Left hindlimb (tissue), 1 donor: Measurements from ENCODE around the gene MEST.
A peak's percentile ranks its signal among the peaks of the same experiment; 100 is the strongest.
"Not testable (repeated sequence)": the region's sequence is repeated elsewhere in the genome, so short reads cannot be mapped to it uniquely, and the experiment has no call there.

Experiments used
- DNase-seq: peaks from one replicate; pipeline ENCODE4 v3.0.0-alpha.2; 2018

MEST gene

GRCh38 chr7:130491841-130492522, at the start of gene MEST:
TSS of gene MEST (plus strand) at chr7:130492085. CDS start at chr7:130492314, 229 bp downstream.
- DNase-seq: peak; percentile 86

- DNase-seq: no peak
Observed at GRCh38 chr7:130442601-130443000, 49.3 kb upstream of the MEST start.

GRCh38 chr7:130444234-130444633, 47.7 kb upstream of the MEST start:
- peak; percentile 52 for DNase-seq

GRCh38 chr7:130444751-130445407, 47.0 kb upstream of the MEST start:
- peak; percentile 55 for DNase-seq

GRCh38 chr7:130446259-130446658, 45.6 kb upstream of the MEST start:
- DNase-seq: no peak

- DNase-seq: not testable (repeated sequence)
Observed at GRCh38 chr7:130451344-130451743, 40.5 kb upstream of the MEST start.

- peak; percentile 81 for DNase-seq
Observed at GRCh38 chr7:130452951-130453350, 38.9 kb upstream of the MEST start.

GRCh38 chr7:130454959-130455358, 36.9 kb upstream of the MEST start:
- DNase-seq: no peak

- no peak for DNase-seq
Observed at GRCh38 chr7:130458257-130458656, 33.6 kb upstream of the MEST start.

- DNase-seq: no peak
Observed at GRCh38 chr7:130461272-130461671, 30.6 kb upstream of the MEST start.

GRCh38 chr7:130463553-130464434, 28.1 kb upstream of the MEST start:
- DNase-seq: no peak

- DNase-seq: no peak
Observed at GRCh38 chr7:130468612-130469011, 23.3 kb upstream of the MEST start.

GRCh38 chr7:130471974-130472373, 19.9 kb upstream of the MEST start:
- no peak for DNase-seq

GRCh38 chr7:130473289-130473688, 18.6 kb upstream of the MEST start:
- no peak for DNase-seq

GRCh38 chr7:130473876-130474275, 18.0 kb upstream of the MEST start:
- no peak for DNase-seq

GRCh38 chr7:130475776-130476175, 16.1 kb upstream of the MEST start:
- DNase-seq: no peak

GRCh38 chr7:130476297-130477150, 15.4 kb upstream of the MEST start:
- DNase-seq: peak; percentile 64

- DNase-seq: no peak
Observed at GRCh38 chr7:130478991-130479390, 12.9 kb upstream of the MEST start.

- DNase-seq: no peak
Observed at GRCh38 chr7:130479716-130480400, 12.0 kb upstream of the MEST start.

GRCh38 chr7:130481898-130482297, 10.0 kb upstream of the MEST start:
- DNase-seq: peak; percentile 70

GRCh38 chr7:130483031-130483430, 8.9 kb upstream of the MEST start:
- peak; percentile 55 for DNase-seq

GRCh38 chr7:130485734-130486113, 6.2 kb upstream of the MEST start:
- DNase-seq: no peak
